Measurements from ENCODE around the gene NAA20. TPM values are rescaled to one million over a fixed set of nuclear protein-coding genes. Genes with fewer than 3 reads are reported as not detected.

Gene NAA20
- total and polyA plus RNA-seq, 2 of the 13 experiments (the other 11 are each of a cell fraction or from before 2014, with no cell fraction given) = 81.9 to 82.8 TPM

- TF ChIP-seq ZNF33B (CRISPR knock-in tag; IDR thresholded peaks at IDR 0.05) = no peak
- TF ChIP-seq ZNF674 (CRISPR knock-in tag; IDR thresholded peaks at IDR 0.05; ENCODE audit: low read depth) = no peak
- no peak for TF ChIP-seq SETDB1 (CRISPR knock-in tag; IDR thresholded peaks at IDR 0.05; ENCODE audit: borderline replicate concordance)
- no peak for TF ChIP-seq GTF3A (CRISPR knock-in tag; conservative IDR thresholded peaks at IDR 0.05)
- TF ChIP-seq, protein P1, sequence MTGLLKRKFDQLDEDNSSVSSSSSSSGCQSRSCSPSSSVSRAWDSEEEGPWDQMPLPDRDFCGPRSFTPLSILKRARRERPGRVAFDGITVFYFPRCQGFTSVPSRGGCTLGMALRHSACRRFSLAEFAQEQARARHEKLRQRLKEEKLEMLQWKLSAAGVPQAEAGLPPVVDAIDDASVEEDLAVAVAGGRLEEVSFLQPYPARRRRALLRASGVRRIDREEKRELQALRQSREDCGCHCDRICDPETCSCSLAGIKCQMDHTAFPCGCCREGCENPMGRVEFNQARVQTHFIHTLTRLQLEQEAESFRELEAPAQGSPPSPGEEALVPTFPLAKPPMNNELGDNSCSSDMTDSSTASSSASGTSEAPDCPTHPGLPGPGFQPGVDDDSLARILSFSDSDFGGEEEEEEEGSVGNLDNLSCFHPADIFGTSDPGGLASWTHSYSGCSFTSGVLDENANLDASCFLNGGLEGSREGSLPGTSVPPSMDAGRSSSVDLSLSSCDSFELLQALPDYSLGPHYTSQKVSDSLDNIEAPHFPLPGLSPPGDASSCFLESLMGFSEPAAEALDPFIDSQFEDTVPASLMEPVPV (CRISPR knock-in tag; IDR thresholded peaks at IDR 0.05) = no peak
- TF ChIP-seq ZFAT (CRISPR knock-in tag; conservative IDR thresholded peaks at IDR 0.05) = no peak
- TF ChIP-seq, protein P2, sequence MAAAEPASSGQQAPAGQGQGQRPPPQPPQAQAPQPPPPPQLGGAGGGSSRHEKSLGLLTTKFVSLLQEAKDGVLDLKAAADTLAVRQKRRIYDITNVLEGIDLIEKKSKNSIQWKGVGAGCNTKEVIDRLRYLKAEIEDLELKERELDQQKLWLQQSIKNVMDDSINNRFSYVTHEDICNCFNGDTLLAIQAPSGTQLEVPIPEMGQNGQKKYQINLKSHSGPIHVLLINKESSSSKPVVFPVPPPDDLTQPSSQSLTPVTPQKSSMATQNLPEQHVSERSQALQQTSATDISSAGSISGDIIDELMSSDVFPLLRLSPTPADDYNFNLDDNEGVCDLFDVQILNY (CRISPR knock-in tag; conservative IDR thresholded peaks at IDR 0.05) = no peak
- no peak for TF ChIP-seq CREM (IDR thresholded peaks at IDR 0.05)
- TF ChIP-seq CREM (CRISPR knock-in tag; IDR thresholded peaks at IDR 0.05) = no peak
- TF ChIP-seq ZKSCAN1 (IDR thresholded peaks at IDR 0.05; ENCODE audit: low read length) = no peak
- TF ChIP-seq, protein P3, sequence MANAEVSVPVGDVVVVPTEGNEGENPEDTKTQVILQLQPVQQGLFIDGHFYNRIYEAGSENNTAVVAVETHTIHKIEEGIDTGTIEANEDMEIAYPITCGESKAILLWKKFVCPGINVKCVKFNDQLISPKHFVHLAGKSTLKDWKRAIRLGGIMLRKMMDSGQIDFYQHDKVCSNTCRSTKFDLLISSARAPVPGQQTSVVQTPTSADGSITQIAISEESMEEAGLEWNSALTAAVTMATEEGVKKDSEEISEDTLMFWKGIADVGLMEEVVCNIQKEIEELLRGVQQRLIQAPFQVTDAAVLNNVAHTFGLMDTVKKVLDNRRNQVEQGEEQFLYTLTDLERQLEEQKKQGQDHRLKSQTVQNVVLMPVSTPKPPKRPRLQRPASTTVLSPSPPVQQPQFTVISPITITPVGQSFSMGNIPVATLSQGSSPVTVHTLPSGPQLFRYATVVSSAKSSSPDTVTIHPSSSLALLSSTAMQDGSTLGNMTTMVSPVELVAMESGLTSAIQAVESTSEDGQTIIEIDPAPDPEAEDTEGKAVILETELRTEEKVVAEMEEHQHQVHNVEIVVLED (CRISPR knock-in tag; IDR thresholded peaks at IDR 0.05; ENCODE audit: borderline replicate concordance) = no peak
- no peak for TF ChIP-seq ELF1 (CRISPR knock-in tag; IDR thresholded peaks at IDR 0.05)
- TF ChIP-seq MED1 (CRISPR knock-in tag; IDR thresholded peaks at IDR 0.05) = no peak
- no peak for TF ChIP-seq ZC3H4 (CRISPR knock-in tag; IDR thresholded peaks at IDR 0.05; ENCODE audit: borderline replicate concordance)
- TF ChIP-seq TBX3 (IDR thresholded peaks at IDR 0.05; ENCODE audit: borderline replicate concordance) = no peak
- no peak for TF ChIP-seq CHD4 (IDR thresholded peaks at IDR 0.05; ENCODE audit: borderline replicate concordance, low read length)
- peaks cover 34% of the 10 kb centered on the region for H3K4me1 ChIP-seq (ENCODE audit: insufficient read depth, low read length)
- no peak for FAIRE-seq
- no peak overlapping the region for H3K4me3 ChIP-seq (replicated peaks in 1 of 3; ENCODE audit: insufficient read depth in 1 of 3, low read depth in 2 of 3, low read length in 3 of 3)
- WGBS (ENCODE audit: low lambda C conversion rate) = 95% methylated on average over 9 of the region's 9 CpGs
- H3K9me3 ChIP-seq (ENCODE audit: low read length) = no peaks in the 10 kb centered on the region
- H2AFZ ChIP-seq (ENCODE audit: low read length) = no peak overlapping the region
- no peaks in the 10 kb centered on the region for H4K20me1 ChIP-seq (ENCODE audit: insufficient read depth, low read length)
- ChIA-PET CTCF (ENCODE audit: low intra/inter-chr PET ratio, low total read pairs) (no interaction called here), POLR2A (interaction anchor here (2.2 to 3.0 kb wide), 2 partner anchors 11 to 14 kb away, joined by 5 to 22 read pairs; no protein-coding TSS in a partner anchor)
- no peak overlapping the region for H3K9ac ChIP-seq (ENCODE audit: insufficient read depth, low read depth, low read length)
- ATAC-seq = no peak
- no TSS peak for BruUV-seq (replicated peaks)
- no peak overlapping the region for H3K27ac ChIP-seq (ENCODE audit: extremely low read length, insufficient read depth, low read length)
- DNase-seq (ENCODE audit: low spot score) = no peak
- in situ Hi-C loops (cut with HindIII; ENCODE audit: extremely low pct_ligation_motif_present, low pct_unique_long_range_greater_than_20kb) (no loop called here), intact Hi-C loops (cut with micrococcal nuclease; ENCODE audit: unreplicated experiment) (no loop called here)
- no peaks in the 10 kb centered on the region for H3K79me2 ChIP-seq (ENCODE audit: insufficient read depth, low read length)
- H3K4me2 ChIP-seq (ENCODE audit: low read depth, low read length) = no peak overlapping the region
- no peaks in the 10 kb centered on the region for H3K36me3 ChIP-seq (replicated peaks in 1 of 2; ENCODE audit: control insufficient read depth in 1 of 2, insufficient read depth in 2 of 2, low read length in 2 of 2)
- no peaks in the 10 kb centered on the region for H3K27me3 ChIP-seq (ENCODE audit: control insufficient read depth in 1 of 2, insufficient read depth in 2 of 2, low read length in 2 of 2)
Observed at GRCh38 chr20:19975901-19976300, 41.3 kb upstream of the NAA20 start.
